SH-SY5Y (cell line): Measurements from ENCODE around the gene NOCT.

Experiments
- GATA2 ChIP-seq: IDR thresholded peaks from 2 replicates; pipeline ENCODE4 v1.6.1; 2011; ENCODE audit warnings: mild to moderate bottlenecking, low read depth, low read length
- GATA3 ChIP-seq: IDR thresholded peaks from 2 replicates; pipeline ENCODE4 v1.6.1; 2011; ENCODE audit warnings: low read depth, mild to moderate bottlenecking, low read length, moderate library complexity

DNA sequence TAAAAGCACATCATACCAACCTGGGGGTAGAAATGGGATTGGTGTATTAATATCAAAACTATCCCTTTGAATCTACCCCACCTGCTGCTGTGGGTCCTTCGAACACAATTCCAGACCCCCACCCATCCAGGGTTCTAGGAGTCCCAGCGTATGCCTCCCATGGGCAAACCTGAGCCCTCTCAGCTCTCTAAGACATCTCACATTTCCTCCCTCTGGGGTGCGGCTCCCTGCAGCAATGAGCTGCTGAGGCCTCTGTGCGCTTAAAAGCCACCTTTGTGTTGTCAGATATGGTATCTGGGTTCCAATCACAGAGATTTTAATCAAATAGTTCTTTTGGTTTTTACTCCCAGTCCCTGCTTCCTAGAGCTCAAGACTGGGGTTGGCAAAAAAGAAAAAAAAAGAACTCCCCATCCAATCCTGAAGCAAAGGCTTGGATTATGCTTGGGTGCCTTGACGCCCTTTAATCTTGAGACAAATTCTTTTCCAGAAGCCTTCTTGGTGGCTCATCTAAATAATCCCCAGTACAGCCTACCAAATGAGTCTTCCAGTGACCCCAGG lies 37.5 kb upstream of the NOCT start:
- TF ChIP-seq GATA2 = no peak
- no peak for TF ChIP-seq GATA3
